Dermis microvascular lymphatic vessel endothelial cell (primary cell): ENCODE measurements around the gene VGLL4. TPM values are rescaled to one million over a fixed set of nuclear protein-coding genes. Genes with fewer than 3 reads are reported as not detected.

Source experiments
- DNase-seq, 2 donors: peaks; one replicate each; pipeline versions ENCODE4 v3.0.0 to v3.0.0-alpha.2; 2010; ENCODE audit warnings: low read depth in 2 of 2
- total RNA-seq: library from RNA; depleted of rRNA; stranded (reverse); fragments of >200 nt; gene quantifications from 2 replicates; pipeline ENCODE4 v1.2.1, GENCODE V29; 2014

Gene VGLL4
- total RNA-seq, 1 donor from 2014 or later: 52.1 TPM

DNA sequence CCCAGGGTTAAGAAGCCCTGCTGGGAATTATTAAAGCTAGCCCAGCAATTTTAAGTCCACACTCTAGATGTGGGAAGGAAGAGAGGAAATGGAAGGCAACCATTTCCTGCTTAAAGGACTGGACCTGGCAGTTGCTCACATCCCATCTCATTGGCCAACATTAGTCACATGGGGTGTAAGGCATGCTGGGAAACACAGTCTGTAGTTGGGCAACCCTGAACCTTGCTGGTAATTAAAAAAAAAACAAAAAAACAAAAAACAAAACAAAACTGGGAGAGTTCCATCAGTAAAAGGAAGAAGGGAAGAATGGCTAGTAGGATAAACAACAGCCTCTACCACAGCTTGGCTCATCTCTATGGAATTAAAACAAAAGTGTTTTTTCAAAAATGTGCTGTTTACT is 136.0 kb downstream of the VGLL4 start:
- DNase-seq: no peak

Other genes with a start within 250 kb of the VGLL4 start
- gene TAMM41, start 203.0 kb upstream of the VGLL4 start, total RNA-seq: 3.5 and 4.4 TPM in 2 replicates